ENCODE results near the gene PRSS33.

- TF ChIP-seq POLR2A (IDR thresholded peaks at IDR 0.05) (no peak), CTCF (IDR thresholded peaks at IDR 0.05) (no peak)
These were observed 12.0 kb upstream of the PRSS33 start for GRCh38 chr16:2799205-2799858.
